GM21515 (cell line): ENCODE data around the gene EPHA5.

Experiments
- ATAC-seq: cut with Tn5 transposase; IDR thresholded peaks from one replicate; pipeline ENCODE4 v1.9.1; 2021; ENCODE audit not compliant: unreplicated experiment

The EPHA5 gene

DNA sequence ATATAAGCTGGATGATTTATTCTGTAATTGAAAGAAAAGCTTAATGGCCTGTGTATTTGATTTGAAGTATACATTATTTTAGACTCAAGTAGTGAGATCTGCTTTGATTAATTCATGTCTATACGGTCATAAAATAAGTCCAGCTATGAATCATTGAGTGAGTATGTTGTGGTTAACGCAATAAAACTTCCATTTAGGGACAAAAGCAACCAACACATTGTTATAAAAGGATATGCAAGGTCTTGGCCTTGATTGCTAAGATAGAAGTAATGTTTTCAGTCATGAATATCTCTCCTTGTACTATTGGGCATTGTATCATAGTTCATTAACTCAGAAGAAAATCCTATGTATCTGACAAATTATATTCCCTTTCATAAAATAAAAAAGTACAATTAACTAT lies 162.1 kb downstream of the EPHA5 start:
- ATAC-seq: no peak

DNA sequence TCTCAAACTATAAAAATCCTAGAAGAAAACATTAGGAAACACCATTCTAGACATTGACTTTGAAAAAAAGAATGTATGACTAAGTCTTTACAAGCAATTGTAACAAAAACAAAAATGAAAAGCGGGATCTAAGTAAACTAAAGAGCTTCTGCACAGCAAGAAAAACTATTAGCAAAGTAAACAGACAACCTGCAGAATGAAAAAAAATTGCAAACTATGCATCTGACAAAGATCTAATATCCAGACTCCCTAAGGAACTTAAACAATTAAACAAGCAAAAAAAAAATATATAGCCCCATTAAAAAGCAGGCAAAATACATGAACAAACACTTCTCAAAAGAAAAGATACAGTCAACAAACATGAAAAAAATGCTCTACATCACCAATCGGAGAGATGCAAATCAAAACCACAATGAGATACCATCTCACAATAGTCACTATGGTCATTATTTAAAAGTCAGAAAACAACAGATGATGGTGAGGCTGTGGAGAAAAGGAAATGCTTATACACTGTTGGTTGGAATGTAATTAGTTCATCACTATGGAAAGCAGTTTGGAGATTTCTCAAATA lies 168.1 kb downstream of the EPHA5 start:
- ATAC-seq: no peak

- no peak for ATAC-seq
Measured at GRCh38 chr4:65498606-65499005, 171.7 kb downstream of the EPHA5 start.

GRCh38 chr4:65495439-65495838 lies 174.8 kb downstream of the EPHA5 start:
- ATAC-seq: no peak

GRCh38 chr4:65482410-65482809 lies 187.9 kb downstream of the EPHA5 start:
- ATAC-seq: no peak

GRCh38 chr4:65472531-65472930 lies 197.8 kb downstream of the EPHA5 start:
- ATAC-seq: no peak

DNA sequence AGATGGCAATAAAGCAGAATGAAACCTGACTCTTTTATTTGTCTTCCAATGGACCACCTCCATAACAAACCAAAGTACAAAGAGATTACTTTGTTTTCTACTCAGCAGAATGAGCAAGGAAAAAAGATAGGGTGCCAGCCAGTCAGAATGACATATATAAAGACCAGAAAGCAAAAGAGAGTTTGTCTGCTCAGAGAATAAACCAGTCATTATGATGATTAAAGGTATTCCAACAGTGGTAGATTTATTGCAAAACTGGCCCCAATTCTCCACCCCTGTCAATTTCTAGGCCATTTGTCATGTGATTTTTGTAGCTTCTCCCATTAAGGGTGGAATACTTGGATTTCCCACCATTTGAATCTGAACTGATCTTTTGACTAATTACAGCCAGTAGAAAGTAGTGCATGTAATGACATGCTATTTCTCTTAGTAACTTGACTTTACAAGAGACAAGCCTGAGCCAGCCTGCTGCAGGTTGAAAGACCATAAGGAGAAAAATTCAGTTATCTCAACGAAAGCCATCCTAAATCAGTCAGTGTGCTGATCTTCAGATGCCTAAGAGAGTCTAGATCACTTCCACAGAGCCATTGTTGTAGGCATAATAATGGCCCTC lies 203.1 kb downstream of the EPHA5 start:
- no peak for ATAC-seq

DNA sequence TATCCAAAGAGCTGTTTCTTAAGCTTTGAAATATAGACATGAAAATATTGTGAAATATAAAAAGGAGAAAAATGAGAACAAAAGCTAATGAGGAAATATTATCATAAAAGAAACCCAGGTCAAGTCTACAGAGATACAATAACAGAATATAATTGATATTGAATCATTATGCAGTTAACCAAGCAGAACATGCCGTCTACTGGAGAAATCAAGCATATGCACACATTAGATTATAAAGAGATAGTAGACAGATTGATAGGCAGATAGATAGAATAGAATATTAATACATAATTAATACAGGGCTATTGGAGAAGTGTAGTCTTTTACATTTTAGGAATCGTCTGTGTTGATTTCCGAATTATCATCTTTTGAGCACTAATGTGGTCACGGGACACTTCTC lies 208.5 kb downstream of the EPHA5 start:
- ATAC-seq: no peak

DNA sequence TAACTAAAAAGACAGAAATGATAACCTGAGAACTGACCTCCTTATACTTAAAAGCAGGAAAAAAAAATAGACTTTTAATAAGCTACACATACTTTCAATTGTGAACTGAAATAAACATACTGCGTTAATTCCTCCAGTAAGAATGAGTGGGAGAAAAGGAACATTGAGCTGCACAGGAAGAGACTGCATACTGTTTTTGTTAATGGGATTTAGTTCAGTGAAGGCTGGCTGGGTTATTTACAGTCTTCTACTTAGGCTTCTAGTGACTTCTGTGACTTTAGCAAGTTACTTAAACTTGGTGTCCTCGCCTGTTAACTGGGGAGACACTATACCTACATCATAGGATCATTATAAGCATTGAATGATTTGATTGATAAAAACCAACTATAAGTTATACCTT lies 213.3 kb downstream of the EPHA5 start:
- ATAC-seq: no peak

DNA sequence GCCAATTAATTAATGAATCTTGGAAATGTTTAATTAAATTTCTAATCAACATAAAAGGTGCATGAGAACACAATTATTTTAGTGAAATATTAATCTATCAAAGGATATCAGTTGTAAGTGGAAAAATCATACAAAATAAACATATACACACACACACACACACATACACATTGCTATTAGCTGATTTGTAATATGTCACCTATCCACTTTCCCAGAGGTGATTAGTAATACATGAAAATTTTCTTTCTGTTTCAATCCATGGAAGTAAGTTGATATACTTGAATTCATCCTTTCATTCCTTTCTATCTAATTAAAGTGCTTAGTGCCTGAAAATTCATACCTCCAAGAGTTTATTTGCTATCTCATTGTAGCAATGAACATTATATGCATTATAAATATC lies 213.7 kb downstream of the EPHA5 start:
- no peak for ATAC-seq

- no peak for ATAC-seq
Measured at GRCh38 chr4:65453398-65453797, 216.9 kb downstream of the EPHA5 start.

DNA sequence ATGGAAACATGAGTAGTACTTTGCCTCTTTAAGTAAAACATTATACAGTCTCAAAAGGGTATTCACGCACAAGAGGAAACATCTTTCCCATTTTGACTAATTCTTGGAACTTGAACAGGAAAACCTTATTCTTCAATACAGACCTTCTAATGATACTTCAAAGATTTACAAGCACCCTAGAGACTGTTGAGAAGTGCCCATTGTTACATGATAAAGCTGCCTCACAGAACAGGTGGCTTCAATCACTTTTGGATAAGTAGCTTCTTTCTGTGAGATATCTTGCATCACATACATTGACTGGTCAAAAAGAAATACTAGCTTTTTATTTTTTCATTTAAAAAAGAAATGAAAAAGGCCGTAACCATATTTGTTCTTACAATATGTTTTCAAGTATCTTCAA lies 219.4 kb downstream of the EPHA5 start:
- ATAC-seq: no peak

DNA sequence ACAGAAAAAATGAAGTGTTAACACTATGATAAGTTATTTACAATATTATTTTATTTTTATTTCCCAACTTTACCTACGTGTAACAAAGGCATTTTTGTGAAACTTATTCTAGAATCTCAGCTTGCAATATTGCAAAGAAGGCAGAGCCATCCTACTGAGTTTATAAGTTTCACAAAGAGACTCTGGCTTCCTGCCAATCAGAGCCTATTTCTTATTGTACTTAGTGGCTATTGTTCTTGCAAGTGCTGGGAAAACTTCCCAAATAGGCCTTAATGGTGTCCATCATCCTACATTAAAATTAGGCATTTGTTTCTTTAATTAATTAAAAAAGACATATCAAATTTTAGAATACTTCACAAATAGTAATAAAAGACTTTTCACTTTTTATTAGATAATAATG lies 233.2 kb downstream of the EPHA5 start:
- no peak for ATAC-seq

- no peak for ATAC-seq
Measured at GRCh38 chr4:65422109-65422508, 248.2 kb downstream of the EPHA5 start.

GRCh38 chr4:65420036-65420435 lies 250.3 kb downstream of the EPHA5 start:
- ATAC-seq: no peak

GRCh38 chr4:65416891-65417290 lies 253.4 kb downstream of the EPHA5 start:
- no peak for ATAC-seq

DNA sequence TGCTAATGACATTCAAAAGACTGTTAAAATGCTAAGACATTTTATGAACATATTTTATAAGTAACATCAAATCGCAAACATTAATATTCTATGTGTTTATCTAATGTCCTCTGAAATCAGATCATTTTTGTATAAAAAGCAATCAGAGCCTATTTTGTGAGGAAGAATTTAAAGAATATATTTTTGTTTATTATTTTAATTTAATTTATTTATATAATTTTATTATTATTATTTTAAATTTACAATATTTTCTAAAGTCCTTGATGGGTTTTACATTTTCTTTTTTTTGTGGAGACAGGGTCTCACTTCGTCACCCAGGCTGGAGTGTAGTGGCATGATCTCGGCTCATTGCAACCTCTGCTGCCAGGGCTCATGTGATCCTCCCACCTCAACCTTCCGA lies 262.8 kb downstream of the EPHA5 start:
- no peak for ATAC-seq

GRCh38 chr4:65401083-65401482 lies 269.2 kb downstream of the EPHA5 start:
- no peak for ATAC-seq

- no peak for ATAC-seq
Measured at GRCh38 chr4:65399084-65399483, 271.2 kb downstream of the EPHA5 start.

DNA sequence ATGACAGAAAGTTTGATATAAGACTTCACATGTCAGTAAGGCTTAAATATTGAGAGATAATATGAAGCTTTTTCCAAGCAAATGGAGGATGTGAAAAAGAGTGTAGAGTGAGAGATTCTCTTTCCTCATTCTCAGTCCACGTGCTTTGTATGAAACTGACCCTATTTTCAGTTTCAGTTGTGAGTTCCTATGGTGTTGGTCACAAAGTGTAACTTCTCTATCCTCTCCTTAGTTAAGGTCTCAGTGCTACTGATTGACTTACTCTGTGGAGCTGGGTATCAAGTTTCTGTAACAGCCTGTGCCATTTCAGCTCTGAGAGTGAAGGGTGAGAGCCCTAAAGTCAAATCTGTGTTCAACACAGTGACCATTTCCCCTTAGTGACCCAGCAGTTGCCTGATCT lies 277.2 kb downstream of the EPHA5 start:
- no peak for ATAC-seq

DNA sequence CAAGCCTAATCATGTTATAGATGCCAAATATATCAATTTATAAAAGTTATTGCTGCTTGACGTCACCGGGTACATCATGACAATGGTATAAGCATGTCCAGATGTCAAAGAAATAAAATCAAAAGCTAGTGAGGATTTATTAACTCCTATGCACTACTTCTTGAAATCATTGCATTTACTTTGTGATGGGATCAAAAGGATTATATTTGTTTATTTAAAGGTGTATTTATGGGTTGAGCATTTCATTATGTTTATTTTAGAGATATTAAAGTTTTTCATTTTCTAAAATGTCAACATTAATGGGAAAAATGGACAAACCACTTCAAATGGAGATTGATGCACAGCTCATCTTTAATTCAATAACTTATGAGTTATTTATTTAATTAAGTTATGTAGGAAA lies 277.8 kb downstream of the EPHA5 start:
- ATAC-seq: no peak

DNA sequence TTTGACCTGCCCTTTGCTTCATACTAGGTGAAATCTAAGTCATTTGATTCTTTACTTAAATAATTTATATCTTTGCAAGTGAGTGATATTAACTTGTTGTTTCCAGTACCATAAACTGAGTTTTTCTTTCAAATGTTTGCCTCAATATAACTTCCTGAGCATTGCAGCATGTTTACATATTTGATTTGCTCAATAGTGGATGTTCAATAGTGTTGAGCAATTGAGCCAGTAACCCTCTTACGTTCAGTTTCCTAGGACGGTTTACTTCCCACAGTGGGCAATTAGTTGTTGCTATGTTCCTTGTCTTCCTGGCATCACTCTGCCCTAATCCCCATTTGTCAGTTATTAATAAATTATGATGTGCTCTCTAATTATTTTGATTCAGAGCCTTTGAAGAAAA lies 278.5 kb downstream of the EPHA5 start:
- ATAC-seq: no peak

DNA sequence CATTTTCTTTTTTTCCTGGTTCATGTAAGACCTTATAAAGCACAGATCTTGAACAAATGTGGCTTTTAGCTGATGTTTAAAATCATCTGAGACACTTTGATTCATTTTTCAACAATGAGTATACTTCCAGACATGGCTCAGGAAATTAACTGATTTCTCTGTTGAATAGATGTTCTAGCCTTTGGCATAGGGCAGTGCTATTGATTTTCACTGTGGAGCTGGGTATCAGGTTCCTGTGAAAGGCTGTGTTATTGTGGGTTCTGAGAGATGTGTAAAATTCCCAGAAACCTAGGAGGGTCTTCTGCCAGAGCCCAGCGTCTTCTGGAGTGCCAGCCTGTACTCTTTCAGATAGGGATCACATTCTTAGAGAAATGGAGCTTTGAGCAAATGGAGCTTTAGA lies 278.9 kb downstream of the EPHA5 start:
- no peak for ATAC-seq
